ENCODE measurements around the gene BROX.
"Not testable (repeated sequence)": the region's sequence is repeated elsewhere in the genome, so short reads cannot be mapped to it uniquely, and the experiment has no call there.

BROX gene

DNA sequence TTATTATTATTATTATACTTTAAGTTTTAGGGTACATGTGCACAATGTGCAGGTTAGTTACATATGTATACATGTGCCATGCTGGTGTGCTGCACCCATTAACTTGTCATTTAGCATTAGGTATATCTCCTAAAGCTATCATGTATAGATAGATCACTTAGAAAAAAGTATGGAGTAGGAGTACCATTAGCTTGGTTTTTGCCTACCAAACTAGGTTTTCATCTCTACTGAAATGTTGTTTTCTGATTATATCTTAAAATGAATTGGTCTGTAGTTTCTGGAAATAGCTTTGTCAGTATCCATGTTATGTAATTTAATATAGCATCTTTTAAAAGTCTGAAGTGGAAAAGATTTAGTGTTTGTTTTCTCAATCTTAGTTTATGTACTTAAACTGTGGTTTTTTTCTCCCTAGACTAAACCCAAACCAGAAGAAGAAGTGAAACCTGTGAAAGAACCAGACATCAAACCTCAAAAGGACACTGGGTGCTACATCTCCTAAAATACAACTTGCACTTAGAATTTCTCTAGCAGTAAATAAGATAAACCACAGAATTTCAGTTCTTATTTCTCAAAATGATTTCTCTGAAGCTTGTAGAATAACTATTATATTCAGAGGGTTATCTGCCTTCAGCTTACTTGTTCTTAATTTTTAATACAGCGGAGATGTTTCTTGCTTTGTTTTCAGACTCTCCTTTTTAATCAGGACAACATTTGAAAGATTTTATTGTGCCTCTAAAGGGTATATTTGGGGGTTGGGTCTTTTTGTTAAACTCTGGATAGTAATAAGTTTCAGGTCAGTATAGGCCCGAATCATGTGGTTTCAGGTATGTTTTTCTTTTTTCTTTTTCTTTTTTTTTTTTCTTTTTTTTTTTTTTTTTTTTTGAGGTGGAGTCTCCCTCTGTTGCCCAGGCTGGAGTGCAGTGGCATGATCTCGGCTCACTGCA lies 20.1 kb downstream of the BROX start:
- DNase-seq, result no peak

DNA sequence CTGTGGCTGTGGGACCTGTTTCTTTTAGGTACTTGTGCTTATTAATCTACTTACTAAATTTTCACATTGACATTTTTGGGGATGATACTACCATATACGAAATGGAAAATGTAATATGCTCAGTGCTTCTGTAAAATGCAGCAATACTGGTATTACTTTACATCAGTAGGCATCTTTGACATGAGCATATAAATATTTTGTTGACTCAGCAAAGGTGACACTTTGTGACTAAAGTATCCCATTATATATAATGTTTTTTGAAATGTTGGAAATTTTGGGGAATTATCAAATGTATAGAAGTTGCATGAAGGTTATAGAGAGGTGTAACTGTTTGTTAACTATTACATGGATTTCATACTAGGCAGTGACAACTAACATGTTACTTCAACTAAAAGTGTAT lies 22.4 kb downstream of the BROX start:
- DNase-seq, result no peak

DNA sequence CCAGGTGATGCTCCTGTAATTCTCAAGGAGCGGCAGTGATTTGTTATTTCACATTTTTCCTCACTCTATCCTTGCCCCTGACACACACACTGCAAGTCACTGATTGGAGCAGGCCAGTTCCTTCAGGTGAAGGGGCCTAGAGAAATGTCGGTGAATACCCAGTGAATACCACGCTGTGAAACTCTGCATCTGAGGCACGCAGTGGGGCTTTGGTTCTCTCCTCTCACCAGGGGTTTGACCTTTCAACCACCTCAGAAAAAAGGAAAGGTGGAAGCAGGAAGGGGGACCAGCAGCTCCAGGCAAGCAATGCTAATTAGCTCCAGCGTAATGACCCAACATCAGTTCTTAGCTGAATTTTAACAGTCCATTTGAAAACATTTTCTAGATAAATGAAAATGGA lies 24.1 kb downstream of the BROX start:
- no peak for DNase-seq

DNA sequence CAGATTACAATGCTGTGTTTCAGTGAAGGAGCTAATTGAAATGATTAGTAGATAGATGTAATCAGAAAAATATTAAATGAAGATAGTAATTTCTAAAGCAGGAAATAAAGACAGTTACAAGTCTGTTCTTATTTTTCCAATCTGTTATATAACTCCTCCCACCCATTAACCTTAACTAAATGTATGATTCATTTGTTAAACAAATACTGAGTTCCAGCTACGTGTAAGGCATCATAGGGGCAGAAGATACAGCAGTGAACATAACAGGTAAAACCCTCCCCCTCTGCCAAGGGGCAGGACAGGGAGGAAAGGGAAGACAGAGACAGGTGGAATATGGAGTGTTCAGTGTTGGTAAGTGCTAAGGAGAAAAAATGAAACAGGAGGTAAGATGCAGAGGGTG lies 24.6 kb downstream of the BROX start, which contains the start of gene FAM177B:
Gene FAM177B, plus strand, starts transcription at position 231 of the 400 bp plus-strand sequence. CDS start 9,344 bp downstream, outside the sequence.
- DNase-seq, result no peak

DNA sequence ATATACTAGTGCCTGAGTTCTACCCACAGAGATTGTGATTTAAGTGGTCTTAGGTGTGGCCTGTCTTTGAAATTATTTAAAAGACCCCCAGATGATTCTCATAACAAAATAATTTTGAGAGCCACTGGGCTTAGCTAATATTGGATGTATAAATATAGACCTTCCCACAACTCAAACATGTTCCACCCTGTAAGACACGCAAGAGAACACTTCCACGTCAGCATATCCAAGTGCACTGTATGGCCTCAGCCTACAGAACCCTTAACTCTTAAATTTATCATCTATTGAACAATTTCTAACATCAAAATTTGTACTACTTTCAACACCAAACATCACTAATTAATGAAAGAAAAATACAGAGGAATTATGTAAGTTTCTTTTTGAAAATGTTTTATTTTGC lies 27.1 kb downstream of the BROX start:
- no peak for DNase-seq

DNA sequence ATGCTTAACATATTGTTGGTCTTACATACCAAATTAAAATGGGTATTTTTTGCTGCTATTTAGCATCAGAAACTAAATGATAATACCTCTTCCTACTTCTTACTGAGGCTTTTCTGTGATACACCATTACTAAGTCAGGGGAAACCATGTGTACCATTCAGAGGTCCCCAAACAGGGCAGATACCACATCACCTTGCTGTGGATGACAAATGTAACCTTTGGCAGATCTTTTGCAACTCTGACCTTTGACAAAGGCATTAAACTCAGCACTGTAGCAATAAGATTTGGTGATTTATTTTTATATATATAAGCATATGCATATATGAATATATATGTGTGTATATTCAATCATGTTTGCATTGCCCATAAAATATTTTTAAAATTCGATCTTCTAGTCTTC lies 27.6 kb downstream of the BROX start:
- DNase-seq, result no peak

DNA sequence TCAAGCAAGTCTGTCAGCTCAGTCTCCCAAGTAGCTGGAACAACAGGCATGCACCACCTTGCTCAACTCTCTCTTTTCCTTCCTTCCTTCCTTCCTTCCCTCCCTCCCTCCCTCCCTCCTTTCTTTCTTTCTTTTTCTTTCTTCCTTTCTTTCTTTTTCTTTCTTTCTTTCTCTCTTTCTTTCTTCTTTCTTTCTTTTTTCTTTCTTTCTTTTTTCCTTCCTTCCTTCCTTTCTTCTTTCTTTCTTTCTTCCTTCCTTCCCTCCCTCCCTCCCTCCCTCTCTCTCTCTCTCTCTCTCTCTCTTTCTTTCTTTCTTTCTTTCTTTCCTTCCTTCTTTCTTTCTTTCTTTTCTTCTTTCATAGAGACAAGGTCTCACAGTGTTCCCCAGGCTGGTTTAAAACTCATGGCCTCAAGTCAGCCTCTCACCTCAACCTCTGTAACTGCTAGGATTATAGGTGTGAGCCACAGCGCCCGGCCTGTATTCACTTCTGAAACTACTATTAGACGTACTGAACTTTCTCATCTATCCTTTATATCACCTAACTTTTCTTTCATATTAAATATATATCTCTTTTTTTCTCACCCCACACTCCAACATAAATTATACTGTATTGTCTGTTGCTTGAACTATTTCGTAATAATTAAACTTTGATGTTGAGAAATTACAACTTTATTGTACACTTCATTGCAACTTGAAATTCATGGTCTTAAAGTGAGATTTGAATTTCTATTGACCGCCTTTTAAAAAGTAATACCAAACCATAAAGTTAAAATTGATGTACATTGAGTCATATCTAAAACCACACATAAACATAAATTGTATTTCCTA lies 29.5 kb downstream of the BROX start:
- DNase-seq, result not testable (repeated sequence)

DNA sequence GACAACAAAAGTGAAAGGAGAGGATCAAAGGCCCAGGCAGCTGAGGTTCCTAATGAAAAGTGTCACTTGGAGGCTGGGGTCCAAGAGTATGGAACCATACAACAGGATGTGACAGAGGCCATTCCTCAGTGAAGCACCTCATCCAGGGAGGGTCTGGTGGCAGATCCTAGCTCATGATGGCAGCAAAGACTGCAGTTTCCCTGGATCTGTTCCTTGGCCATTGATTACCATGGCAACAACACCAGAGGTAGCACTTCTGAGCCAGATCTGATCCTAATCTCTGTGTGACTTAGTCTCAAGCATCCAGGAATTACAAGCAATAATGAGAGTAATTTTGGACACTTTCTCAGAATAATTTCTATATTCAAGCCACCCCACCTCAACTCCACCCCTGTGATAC lies 37.6 kb downstream of the BROX start:
- no peak for DNase-seq

DNA sequence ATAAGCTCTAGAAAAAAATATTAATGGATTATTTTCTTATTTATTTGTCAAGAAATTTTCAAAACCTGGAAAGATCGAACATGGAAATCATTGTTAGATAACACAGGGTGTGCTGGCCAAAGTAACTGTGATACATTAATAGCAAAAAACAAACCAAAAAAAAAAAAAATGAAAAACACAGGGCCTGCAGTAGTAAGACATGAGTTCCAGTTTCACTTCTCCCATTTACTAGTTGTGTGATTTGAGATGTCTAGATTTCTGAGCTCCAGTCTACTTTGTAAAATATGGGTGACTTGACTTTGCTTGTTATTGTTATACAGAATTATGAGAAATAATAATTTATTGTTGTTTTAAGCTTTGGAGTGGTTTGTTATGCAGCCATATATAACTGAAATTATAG lies 38.3 kb downstream of the BROX start:
- no peak for DNase-seq

DNA sequence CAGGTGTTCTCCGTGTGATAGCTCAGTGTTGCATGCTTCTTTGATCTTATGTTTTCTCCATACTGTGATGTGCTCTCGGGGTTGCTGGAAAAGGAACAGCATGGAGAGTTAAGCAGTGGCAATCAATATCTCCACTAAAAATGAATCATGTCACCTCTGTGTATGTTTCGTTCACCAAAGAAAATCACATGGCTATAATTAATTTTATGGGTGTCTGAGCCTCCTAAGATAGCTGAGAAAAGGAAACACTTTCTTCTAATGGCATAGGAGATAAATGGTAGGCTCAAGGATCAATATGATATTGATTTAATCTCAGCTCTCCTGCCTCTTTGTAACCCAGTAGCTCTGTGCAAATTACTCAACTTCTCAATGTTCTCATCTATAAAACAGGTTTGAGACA lies 38.9 kb downstream of the BROX start:
- DNase-seq, result no peak

DNA sequence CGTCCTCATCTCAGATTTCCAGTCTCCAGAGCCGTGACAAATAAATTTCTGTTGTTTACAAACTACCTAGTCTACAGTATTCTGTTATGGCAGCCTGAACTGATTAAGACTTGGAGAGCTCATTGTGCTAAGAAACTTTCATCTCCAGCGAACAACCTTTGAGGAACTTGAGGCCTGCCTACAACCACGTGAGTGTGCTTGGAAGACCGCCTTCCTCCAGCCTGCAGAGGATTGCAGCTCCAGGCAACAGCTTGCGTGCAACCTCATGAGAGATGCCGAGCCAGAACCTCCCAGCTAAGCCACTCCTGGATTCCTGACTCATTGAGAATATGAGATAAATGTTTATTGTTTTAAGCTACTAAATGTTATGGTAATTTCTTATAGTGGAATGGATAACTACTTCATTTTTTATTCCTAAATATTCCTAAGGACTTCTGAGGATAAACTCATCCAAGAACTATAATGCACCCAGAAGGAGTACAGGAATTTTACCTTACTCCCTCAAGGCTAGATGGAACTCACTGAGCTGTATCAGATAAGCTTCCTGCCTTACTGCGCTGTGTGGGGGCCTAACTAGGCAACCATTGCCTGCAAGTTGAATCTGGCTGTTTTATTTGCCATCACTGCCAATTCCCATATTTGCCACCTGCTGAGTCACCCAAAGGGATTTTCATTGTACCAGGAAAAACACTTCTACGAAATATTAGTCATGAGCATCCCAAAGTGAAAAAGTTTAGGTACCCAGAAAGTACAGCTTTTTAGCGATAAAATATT lies 42.2 kb downstream of the BROX start:
- no peak for DNase-seq

DNA sequence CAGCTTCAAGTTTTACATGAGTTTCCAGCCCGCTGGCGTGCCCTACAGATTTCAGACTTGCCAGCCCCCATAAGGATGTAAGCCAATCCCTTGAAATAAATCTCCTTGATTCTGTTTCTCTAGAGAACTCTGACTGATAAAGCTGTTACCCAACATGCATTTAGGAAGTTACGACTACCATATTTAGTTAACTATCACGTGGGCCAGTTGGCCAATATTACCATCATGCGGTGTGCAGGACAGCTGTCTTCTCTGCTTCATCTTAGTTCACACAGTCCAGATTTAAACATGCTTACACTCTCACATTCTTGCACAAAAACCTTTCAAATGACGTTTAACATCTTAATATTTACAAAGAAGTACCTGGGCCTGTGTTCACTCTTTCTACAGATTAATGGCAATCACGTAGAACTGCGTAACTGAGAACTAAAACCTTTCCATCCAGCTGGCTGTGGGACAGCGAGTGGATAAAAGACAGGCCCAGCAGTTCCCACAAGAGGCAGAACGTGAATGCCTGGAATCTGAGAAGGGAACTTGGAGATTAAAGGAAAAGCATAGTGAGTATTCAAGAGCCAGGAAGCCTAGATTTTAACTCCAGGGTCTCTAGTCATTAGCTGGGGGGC lies 45.4 kb downstream of the BROX start:
- DNase-seq, result no peak

DNA sequence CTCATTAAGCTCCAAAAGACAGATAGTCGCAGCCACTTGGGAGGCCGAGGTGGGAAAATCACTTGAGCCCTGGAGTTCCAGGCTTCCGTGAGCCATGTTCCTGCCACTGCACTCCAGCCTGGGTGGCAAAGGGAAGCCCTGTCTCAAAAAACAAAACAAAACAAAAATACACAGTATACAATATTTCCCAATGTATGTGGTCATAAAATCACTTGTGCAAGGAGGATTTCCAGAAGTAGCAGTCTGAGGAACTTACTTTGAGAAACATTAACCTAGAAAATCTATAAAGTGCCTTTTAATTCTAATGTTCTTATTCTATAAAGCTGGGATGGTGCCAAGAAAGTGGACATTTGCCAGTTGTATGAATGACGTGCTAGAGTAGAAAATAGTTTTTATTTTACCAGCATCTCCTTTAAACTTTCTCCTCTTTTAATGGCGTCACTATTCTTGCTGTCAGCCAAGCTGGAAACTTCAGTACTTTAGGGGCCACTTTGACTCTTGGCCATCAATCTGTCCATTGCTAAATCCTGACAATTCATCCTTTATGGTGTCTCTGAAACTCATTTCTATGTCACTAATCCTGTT lies 47.2 kb downstream of the BROX start:
- no peak for DNase-seq

DNA sequence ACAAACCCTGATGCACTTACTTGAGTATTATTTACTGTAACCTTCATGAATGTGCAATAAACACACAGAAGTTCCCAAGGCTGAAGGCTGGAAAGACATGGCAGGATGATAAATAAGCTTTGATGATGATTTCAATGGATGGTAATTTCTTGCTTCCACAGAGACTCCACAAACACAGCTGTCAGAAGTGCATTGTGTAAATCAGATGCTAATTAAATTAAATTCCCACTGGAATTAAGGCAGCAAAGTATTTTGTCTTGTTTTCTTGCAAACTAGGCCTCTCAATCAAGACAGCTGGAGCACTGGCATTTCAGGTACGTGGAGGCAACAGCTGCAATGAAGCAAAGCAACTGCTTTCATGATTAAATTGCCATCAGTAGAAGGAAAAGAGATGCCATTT lies 48.7 kb downstream of the BROX start:
- no peak for DNase-seq

DNA sequence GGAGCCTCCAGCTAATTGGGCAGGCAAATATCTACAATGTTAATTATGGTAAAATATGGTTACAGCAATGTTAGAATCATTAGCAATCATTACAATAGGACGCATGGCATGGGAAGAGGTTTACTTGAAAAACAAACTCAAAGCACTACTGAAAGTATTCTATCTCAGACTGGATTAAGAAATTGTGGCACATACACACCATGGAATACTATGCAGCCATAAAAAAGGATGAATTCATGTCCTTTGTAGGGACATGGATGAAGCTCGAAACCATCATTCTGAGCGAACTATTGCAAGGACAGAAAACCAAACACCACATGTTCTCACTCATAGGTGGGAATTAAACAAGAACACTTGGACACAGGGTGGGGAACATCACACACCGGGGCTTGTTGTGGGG lies 49.8 kb downstream of the BROX start:
- DNase-seq, result not testable (repeated sequence)

DNA sequence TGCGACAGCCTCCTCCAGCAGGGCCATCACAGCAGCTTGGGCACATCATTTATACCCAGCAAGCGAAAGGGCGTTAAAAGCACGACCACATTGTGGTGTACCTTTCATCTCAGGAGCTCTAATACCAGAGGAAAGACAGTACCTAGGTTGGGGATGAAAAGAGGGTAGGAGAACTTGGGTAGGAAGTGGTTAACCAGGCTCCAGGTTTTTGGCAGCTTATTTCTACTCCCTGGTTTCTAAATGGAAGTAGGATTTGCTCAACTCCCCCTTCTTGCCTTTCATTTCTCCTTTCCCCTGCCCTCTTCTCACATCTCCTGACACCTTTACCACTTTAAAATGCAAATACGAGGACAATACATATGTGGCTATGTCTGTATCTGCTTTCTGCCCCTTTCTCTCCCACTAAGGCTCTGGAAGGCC lies 54.8 kb downstream of the BROX start:
- DNase-seq, result no peak

DNA sequence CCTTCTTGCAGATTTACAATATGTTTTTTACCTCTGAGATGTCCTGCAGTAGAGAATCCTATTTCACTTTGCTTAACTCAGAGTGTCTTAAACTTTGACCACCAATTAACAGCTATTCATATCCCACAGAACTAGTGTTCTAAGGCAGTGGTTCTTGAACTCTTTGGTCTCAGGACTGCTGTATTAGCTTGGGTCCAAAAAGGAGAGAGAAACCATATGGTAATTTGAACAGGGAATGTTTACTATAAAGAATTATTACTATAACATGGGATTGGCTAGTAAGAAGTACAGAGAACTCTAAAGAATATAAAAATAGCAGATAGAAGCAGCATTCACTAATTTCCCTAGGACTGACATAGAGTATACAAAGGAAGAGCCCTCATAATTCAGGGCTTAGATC lies 56.2 kb downstream of the BROX start:
- DNase-seq, result no peak

DNA sequence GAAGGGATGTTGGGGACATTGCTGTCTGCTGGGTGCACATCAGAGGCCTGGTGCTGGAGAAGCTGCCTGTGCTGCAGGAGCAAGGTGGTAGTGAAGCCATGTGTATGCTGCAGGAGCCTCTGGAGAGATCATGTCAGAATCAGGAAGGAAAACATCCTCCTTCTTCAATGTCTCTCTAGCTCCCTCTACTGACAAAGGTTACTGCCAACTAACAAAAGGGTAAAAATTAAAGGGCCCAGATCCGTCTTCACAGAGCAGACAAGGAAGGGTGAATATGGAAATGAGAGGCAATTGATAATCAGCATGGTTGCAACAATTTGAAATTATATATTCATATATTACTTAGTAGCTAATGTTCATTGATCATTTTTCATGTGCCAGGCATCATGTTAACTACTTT lies 56.8 kb downstream of the BROX start:
- no peak for DNase-seq

DNA sequence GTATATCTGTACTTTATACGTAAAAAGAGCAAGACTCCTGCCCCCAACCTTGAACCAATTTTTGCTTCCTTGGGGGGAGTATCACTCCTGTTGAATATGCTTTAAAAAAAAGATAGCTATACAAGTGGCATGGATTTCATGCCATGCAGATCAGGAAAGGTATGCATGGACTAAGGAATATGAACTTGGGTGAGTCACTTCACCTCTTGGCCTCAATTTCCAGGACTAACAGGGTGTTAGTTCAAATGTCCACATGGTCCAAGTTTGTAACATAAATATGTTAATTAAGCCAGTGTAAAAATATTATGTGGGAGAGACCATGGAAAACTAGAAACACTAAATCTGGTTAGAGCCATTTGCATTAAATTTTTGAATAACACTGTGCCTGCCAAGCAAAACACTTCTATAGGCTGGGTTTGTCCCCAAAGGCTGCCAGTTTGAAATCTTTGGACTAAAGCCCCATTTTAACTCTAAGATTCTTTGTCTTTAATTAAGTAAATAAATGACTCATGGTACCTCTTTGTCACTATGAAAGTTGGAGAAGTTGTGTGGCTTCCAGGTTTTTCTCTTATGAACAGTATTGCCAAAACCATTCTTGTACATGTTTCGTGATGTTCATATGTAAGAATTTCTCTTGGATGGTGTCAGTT lies 57.7 kb downstream of the BROX start:
- DNase-seq, result no peak

DNA sequence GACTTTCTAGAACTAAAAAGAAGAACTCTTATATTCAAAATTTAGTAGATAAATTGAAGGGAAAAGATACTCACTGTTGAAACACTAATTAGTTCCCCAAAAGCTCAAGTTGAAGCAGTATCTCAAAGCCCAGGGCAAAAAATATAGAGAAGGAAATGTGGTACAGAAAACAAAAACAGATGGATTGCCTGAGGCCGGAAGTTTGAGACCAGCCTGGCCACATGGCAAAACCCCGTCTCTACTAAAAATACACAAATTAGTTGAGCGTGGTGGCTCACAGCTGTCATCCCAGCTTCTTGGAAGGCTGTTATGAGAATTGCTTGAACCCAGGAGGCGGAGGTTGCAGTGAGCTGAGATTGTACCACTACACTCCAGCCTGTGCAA lies 60.6 kb downstream of the BROX start:
- no peak for DNase-seq

DNA sequence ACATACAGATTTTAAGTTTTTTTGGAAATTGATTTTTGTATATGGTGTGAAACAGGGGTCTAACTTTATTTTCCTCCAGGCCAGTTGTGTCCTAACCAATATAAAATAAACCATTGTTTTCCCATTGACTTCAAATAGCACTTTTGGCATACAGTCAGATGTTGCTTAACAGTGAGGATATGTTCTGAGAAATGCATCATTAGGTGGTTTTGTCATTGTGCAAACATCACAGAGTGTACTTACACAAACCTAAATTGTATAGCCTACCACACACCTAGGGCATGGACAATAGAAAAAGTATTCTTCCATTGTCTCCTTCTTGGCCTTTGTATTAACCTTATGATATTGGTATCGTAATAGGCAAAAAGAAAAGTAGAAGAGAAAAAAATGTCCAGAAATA lies 65.1 kb downstream of the BROX start:
- no peak for DNase-seq

DNA sequence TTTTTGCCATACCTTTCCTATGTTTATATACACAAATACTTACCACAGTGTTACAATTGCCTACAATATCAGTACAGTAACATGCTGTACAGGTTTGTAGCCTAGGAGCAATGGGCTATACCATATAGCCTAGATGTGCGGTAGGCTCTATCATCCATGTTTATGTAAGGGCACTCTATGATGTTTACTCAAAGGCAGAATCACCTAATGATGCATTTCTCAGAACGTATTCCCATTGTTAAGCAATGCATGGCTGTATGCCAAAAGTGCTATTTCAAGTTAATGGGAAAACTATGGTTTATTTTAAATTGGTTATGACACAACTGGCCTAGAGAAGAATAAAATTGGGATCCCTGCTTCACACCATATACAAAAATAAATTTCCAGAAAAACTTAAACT lies 65.6 kb downstream of the BROX start:
- DNase-seq, result no peak

Data from activated CD4-positive, alpha-beta T cell treated with anti-CD3 and anti-CD28 coated beads for 4 hours (primary cell).